ENCODE measurements around the gene RASA4B.

RASA4B gene

GRCh38 chr7:102439963-102440795 lies 77.4 kb downstream of the RASA4B start:
- intact Hi-C loops (cut with DNase I), result no loop called here
- DNase-seq, result no peak

DNA sequence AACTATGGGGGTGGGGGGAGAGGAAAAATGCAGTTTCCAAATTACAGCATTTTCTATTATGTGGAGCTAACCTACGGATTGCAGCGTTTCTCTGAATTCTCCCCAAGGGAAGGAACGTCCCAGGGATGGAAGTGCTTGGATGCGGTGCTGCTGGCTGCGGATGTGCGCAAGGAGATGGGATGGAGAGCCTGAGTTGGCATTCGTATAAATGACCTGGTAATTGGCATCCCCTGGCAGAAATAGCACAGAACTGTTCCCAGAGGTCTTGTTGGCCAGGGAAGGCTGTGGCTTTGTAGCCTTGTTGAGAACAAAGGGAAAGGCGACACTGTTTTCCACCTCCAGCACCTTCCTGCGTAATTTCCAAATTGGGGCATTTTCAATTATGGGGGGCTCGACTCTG lies 81.5 kb downstream of the RASA4B start:
- no peak for DNase-seq
- intact Hi-C loops (cut with DNase I), result no loop called here

DNA sequence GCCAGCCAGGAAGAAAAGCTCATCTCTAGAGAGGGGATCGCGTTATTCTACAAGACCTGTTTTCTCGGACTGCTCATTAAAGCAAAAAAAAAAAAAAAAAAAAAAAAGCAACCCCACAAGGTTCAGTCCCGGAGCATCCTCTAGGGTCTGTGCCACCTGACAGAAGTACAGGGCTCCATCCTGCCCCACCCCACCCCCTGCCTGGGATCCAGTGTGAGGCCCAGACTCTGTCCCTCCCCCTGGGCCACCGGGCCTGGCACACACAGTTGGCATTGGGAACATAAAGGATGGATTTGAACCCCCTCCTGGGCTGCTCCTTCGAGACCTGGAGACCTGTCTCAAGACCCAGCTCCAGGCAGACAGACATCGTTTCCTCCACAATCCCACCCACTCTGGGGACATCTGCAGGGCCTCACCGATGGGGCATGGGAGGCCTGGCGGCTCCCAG lies 83.5 kb downstream of the RASA4B start:
- intact Hi-C loops (cut with DNase I), result no loop called here
- DNase-seq, result peak in 2 of 42 donors; percentile 27 to 49

GRCh38 chr7:102433219-102434038 lies 84.1 kb downstream of the RASA4B start, which contains the start of gene ORAI2:
Gene ORAI2 (plus strand): TSS chr7:102433575. CDS start chr7:102438957, 5,382 bp downstream.
- peak; percentile 42 to 96 (median 90) for DNase-seq
- intact Hi-C loops (cut with DNase I), result loop anchor here (2.0 kb wide), 1 partner anchor 37 kb away; the partner anchor contains the start of gene PRKRIP1

Measured in head of caudate nucleus (tissue), 42 donors.